COLO668 (cell line): Measurements from ENCODE around the gene CTBP2.

Experiments
- DNase-seq: peaks from one replicate; lab custom pipeline; 2025; ENCODE audit not compliant: unreplicated experiment; lab: John Stamatoyannopoulos, UW

The CTBP2 gene

GRCh38 chr10:125026036-125026931 lies 134.1 kb downstream of the CTBP2 start:
- DNase-seq: no peak

GRCh38 chr10:125025341-125025740 lies 135.0 kb downstream of the CTBP2 start:
- DNase-seq: no peak

- DNase-seq: peak; percentile 28
Measured at GRCh38 chr10:125024497-125025234, 135.7 kb downstream of the CTBP2 start.

GRCh38 chr10:125023862-125024496 lies 136.4 kb downstream of the CTBP2 start:
- DNase-seq: peak; percentile 68

GRCh38 chr10:125023255-125023654 lies 137.1 kb downstream of the CTBP2 start:
- DNase-seq: peak; percentile 84

- DNase-seq: no peak
Measured at GRCh38 chr10:125022671-125023070, 137.7 kb downstream of the CTBP2 start.

- DNase-seq: peak; percentile 5
Measured at GRCh38 chr10:125021686-125022344, 138.5 kb downstream of the CTBP2 start.

GRCh38 chr10:125020871-125021270 lies 139.5 kb downstream of the CTBP2 start:
- DNase-seq: no peak

- DNase-seq: no peak
Measured at GRCh38 chr10:125020386-125020785, 140.0 kb downstream of the CTBP2 start.

- no peak for DNase-seq
Measured at GRCh38 chr10:125018576-125019143, 141.7 kb downstream of the CTBP2 start.

- peak; percentile 67 for DNase-seq
Measured at GRCh38 chr10:125017547-125018298, 142.6 kb downstream of the CTBP2 start.

GRCh38 chr10:125016611-125017202 lies 143.7 kb downstream of the CTBP2 start:
- DNase-seq: no peak

- DNase-seq: no peak
Measured at GRCh38 chr10:125016123-125016522, 144.2 kb downstream of the CTBP2 start.

- DNase-seq: no peak
Measured at GRCh38 chr10:125015356-125015944, 144.9 kb downstream of the CTBP2 start.

GRCh38 chr10:125014836-125015355 lies 145.5 kb downstream of the CTBP2 start:
- DNase-seq: no peak

GRCh38 chr10:125014086-125014830 lies 146.1 kb downstream of the CTBP2 start:
- no peak for DNase-seq

- DNase-seq: peak; percentile 20
Measured at GRCh38 chr10:125013529-125013872, 146.9 kb downstream of the CTBP2 start.

- DNase-seq: peak; percentile 20
Measured at GRCh38 chr10:125012851-125013528, 147.4 kb downstream of the CTBP2 start.
